CD4-positive, alpha-beta memory T cell (primary cell): ENCODE results near the gene NRN1L. TPM values are rescaled to one million over a fixed set of nuclear protein-coding genes. Genes with fewer than 3 reads are reported as not detected.

Source experiments
- CTCF ChIA-PET: fragments of 350-600 bp; sonication (Branson Sonifier 250); formaldehyde crosslinking; loops from one replicate; lab custom pipeline; 2021; ENCODE audit warnings: inconsistent platforms; ENCODE audit not compliant: partially characterized antibody; lab: Charles Lee
- POLR2A ChIA-PET: fragments of 350-600 bp; sonication (Branson Sonifier 250); formaldehyde crosslinking; loops from one replicate; lab custom pipeline; 2021; ENCODE audit not compliant: partially characterized antibody; lab: Charles Lee
- DNase-seq, 5 donors: peaks; one replicate each; pipeline versions ENCODE4 v3.0.0 to v3.0.0-alpha.2; 2020 to 2022; ENCODE audit warnings: mixed read lengths in 1 of 5
- H3K27ac ChIP-seq: one replicate; pipeline ENCODE4 v1.7.0; 2013; ENCODE audit warnings: low read depth, low read length
- H3K27me3 ChIP-seq: 2 replicates; pipeline ENCODE4 v1.7.0; 2013; ENCODE audit warnings: mild to moderate bottlenecking, low read length, moderate library complexity; ENCODE audit not compliant: insufficient read depth
- H3K36me3 ChIP-seq: 2 replicates; pipeline ENCODE4 v1.7.0; 2013; ENCODE audit warnings: mild to moderate bottlenecking, low read length, moderate library complexity; ENCODE audit not compliant: insufficient read depth
- H3K4me1 ChIP-seq: 2 replicates; pipeline ENCODE4 v1.7.0; 2013; ENCODE audit warnings: mild to moderate bottlenecking, low read length, moderate library complexity; ENCODE audit not compliant: insufficient read depth
- H3K4me3 ChIP-seq, 2 donors: one replicate each; pipeline ENCODE4 v1.7.0; 2013; ENCODE audit warnings: low read length in 2 of 2, mild to moderate bottlenecking in 1 of 2
- H3K9me3 ChIP-seq, 2 donors: one replicate each; pipeline ENCODE4 v1.7.0; 2013; ENCODE audit warnings: low read length in 2 of 2, control low read depth in 1 of 2; ENCODE audit not compliant: control insufficient read depth in 1 of 2
- H3K27ac Mint-ChIP-seq, 7 donors: one replicate each; pipeline ENCODE4 v1.8.0; 2020 to 2021; ENCODE audit warnings: mixed read lengths in 7 of 7, mild to moderate bottlenecking in 6 of 7, inconsistent platforms in 3 of 7, moderate library complexity in 3 of 7
- H3K27me3 Mint-ChIP-seq, 2 donors: one replicate each; pipeline ENCODE4 v1.8.0; 2020 to 2021; ENCODE audit warnings: mixed read lengths in 2 of 2
- H3K36me3 Mint-ChIP-seq, 2 donors: one replicate each; pipeline ENCODE4 v1.8.0; 2020 to 2021; ENCODE audit warnings: mixed read lengths in 2 of 2, inconsistent platforms in 1 of 2, mild to moderate bottlenecking in 1 of 2
- H3K4me1 Mint-ChIP-seq, 4 donors: one replicate each; pipeline ENCODE4 v1.8.0; 2020 to 2021; ENCODE audit warnings: mixed read lengths in 4 of 4, mild to moderate bottlenecking in 1 of 4
- H3K4me3 Mint-ChIP-seq, 8 donors: one replicate each; pipeline ENCODE4 v1.8.0; 2020 to 2021; ENCODE audit warnings: mixed read lengths in 8 of 8, mild to moderate bottlenecking in 7 of 8, moderate library complexity in 6 of 8, inconsistent platforms in 3 of 8
- H3K9me3 Mint-ChIP-seq, 8 donors: one replicate each; pipeline ENCODE4 v1.8.0; 2020 to 2021; ENCODE audit warnings: mixed read lengths in 8 of 8, mild to moderate bottlenecking in 5 of 8, inconsistent platforms in 3 of 8, moderate library complexity in 1 of 8
- intact Hi-C: fragments of 100-400 bp; cut with micrococcal nuclease; formaldehyde crosslinking; loops from one replicate; pipeline ENCODE4 v1.15.1; 2023
- polyA plus RNA-seq, 2 donors: library from polyadenylated mRNA; unstranded; fragments of 300-500 nt; fragmentation: Illumina TruSeq; gene quantifications; one replicate each; pipeline ENCODE4 v1.2.3, GENCODE V29; 2021
- total RNA-seq, 2 experiments: library from RNA; stranded (reverse); gene quantifications; one replicate each; pipeline ENCODE4 v1.2.3, GENCODE V29; 2021

NRN1L gene
- total and polyA plus RNA-seq, 4 experiments from 2014 or later: 0.81 to 7.0 (median 3.4) TPM

GRCh38 chr16:67872631-67873434 lies 11.9 kb upstream of the NRN1L start, which contains the start of gene EDC4:
Gene EDC4, plus strand, starts transcription at chr16:67873052. Its CDS starts 210 bp downstream, at chr16:67873262.
- no peaks in the 10 kb centered on the region for H3K27me3 Mint-ChIP-seq
- Histone ChIP-seq H3K36me3 (peaks cover 29% of the 10 kb centered on the region), H3K27me3 (no peaks in the 10 kb centered on the region), H3K4me1 (peaks cover 36% of the 10 kb centered on the region), H3K27ac (peak within 1 kb of the TSS; percentile 91), H3K9me3 (no peaks in the 10 kb centered on the region), H3K4me3 (peak within 1 kb of the TSS; percentile 88 to 90)
- intact Hi-C loops: loop anchor here (1.0 kb wide), 2 partner anchors 27 to 31 kb away; partner anchors contain the start of genes NUTF2 and THAP11
- H3K27ac Mint-ChIP-seq: peak within 1 kb of the TSS; percentile 82 to 96 (median 95)
- ChIA-PET CTCF (interaction anchor here (0.7 to 1.6 kb wide), 9 partner anchors 13 to 352 kb away, joined by 3 to 6 read pairs (median 3); no protein-coding TSS in a partner anchor), POLR2A (interaction anchor here (0.6 to 3.7 kb wide), 18 partner anchors 8 to 213 kb away, joined by 3 to 29 read pairs (median 4); partner anchors contain the start of genes ACD, CENPT, DDX28 and DUS2)
- H3K9me3 Mint-ChIP-seq: peaks cover 0 to 1% (median 0%) of the 10 kb centered on the region in 8 donors
- H3K4me3 Mint-ChIP-seq: peak within 1 kb of the TSS; percentile 82 to 95 (median 94)
- peaks cover 18 to 61% of the 10 kb centered on the region in 2 donors for H3K36me3 Mint-ChIP-seq
- peak; percentile 83 to 89 (median 85) for DNase-seq
- H3K4me1 Mint-ChIP-seq: peaks cover 25 to 43% (median 33%) of the 10 kb centered on the region in 4 donors

GRCh38 chr16:67873435-67874370 lies 11.0 kb upstream of the NRN1L start:
- no peaks in the 10 kb centered on the region for H3K27me3 Mint-ChIP-seq
- peak in 1 of 5 donors; percentile 13 for DNase-seq
- Histone ChIP-seq H3K27me3 (no peaks in the 10 kb centered on the region), H3K4me1 (peaks cover 36% of the 10 kb centered on the region), H3K9me3 (no peaks in the 10 kb centered on the region), H3K4me3 (peak overlapping the region; percentile 88 to 90), H3K27ac (peak overlapping the region; percentile 91), H3K36me3 (peaks cover 37% of the 10 kb centered on the region)
- peaks cover 19 to 65% of the 10 kb centered on the region in 2 donors for H3K36me3 Mint-ChIP-seq
- H3K9me3 Mint-ChIP-seq: peaks cover 0 to 1% (median 0%) of the 10 kb centered on the region in 8 donors
- POLR2A ChIA-PET: interaction anchor here (0.6 to 3.7 kb wide), 18 partner anchors 9 to 213 kb away, joined by 3 to 29 read pairs (median 4); partner anchors contain the start of genes ACD, CENPT, DDX28 and DUS2
- intact Hi-C loops: no loop called here
- peak overlapping the region; percentile 82 to 96 (median 95) for H3K27ac Mint-ChIP-seq
- CTCF ChIA-PET: interaction anchor here (0.7 to 2.0 kb wide), 11 partner anchors 10 to 353 kb away, joined by 3 to 7 read pairs (median 3); no protein-coding TSS in a partner anchor
- peak overlapping the region; percentile 82 to 95 (median 94) for H3K4me3 Mint-ChIP-seq
- H3K4me1 Mint-ChIP-seq: peaks cover 25 to 43% (median 33%) of the 10 kb centered on the region in 4 donors

- Mint-ChIP-seq H3K9me3 (peaks cover 0 to 1% (median 0%) of the 10 kb centered on the region in 8 donors), H3K36me3 (peaks cover 26 to 71% of the 10 kb centered on the region in 2 donors), H3K27ac (peak overlapping the region; percentile 82 to 96 (median 95)), H3K4me3 (peak overlapping the region; percentile 82 to 95 (median 94)), H3K4me1 (peaks cover 25 to 43% (median 33%) of the 10 kb centered on the region in 4 donors), H3K27me3 (no peaks in the 10 kb centered on the region)
- POLR2A ChIA-PET: interaction anchor here (1.6 to 3.7 kb wide), 4 partner anchors 9 to 61 kb away, joined by 5 to 29 read pairs (median 12); partner anchors contain the start of genes CENPT, NUTF2 and PSMB10
- peak overlapping the region in 1 of 2 donors; percentile 90 for H3K4me3 ChIP-seq
- H3K4me1 ChIP-seq: peaks cover 36% of the 10 kb centered on the region
- intact Hi-C loops: no loop called here
- peak overlapping the region; percentile 91 for H3K27ac ChIP-seq
- no peaks in the 10 kb centered on the region for H3K27me3 ChIP-seq
- CTCF ChIA-PET: interaction anchor here (1.1 to 2.0 kb wide), 4 partner anchors 9 to 202 kb away, joined by 3 to 7 read pairs (median 4); no protein-coding TSS in a partner anchor
- H3K36me3 ChIP-seq: peaks cover 44% of the 10 kb centered on the region
- no peaks in the 10 kb centered on the region for H3K9me3 ChIP-seq
- DNase-seq: no peak
Observed at GRCh38 chr16:67874372-67874771, 10.3 kb upstream of the NRN1L start.

- Mint-ChIP-seq H3K36me3 (peaks cover 33 to 81% of the 10 kb centered on the region in 2 donors), H3K4me1 (peaks cover 25 to 35% (median 31%) of the 10 kb centered on the region in 4 donors), H3K9me3 (peaks cover 0 to 4% (median 0%) of the 10 kb centered on the region in 8 donors), H3K27ac (no peak overlapping the region), H3K27me3 (no peaks in the 10 kb centered on the region), H3K4me3 (peak overlapping the region in 1 of 8 donors; percentile 44)
- Histone ChIP-seq H3K4me3 (no peak overlapping the region), H3K9me3 (no peaks in the 10 kb centered on the region), H3K4me1 (peaks cover 36% of the 10 kb centered on the region), H3K27me3 (no peaks in the 10 kb centered on the region), H3K36me3 (peaks cover 62% of the 10 kb centered on the region), H3K27ac (no peak overlapping the region)
- ChIA-PET POLR2A (interaction anchor here (1.1 kb wide), 1 partner anchor 32 kb away, joined by 3 read pairs; no protein-coding TSS in a partner anchor), CTCF (interaction anchor here (0.5 to 1.4 kb wide), 3 partner anchors 61 to 385 kb away, joined by 3 read pairs; no protein-coding TSS in a partner anchor)
- no peak for DNase-seq
- intact Hi-C loops: no loop called here
Observed at GRCh38 chr16:67877064-67877463, 7.6 kb upstream of the NRN1L start.

GRCh38 chr16:67878232-67878631 lies 6.5 kb upstream of the NRN1L start:
- Histone ChIP-seq H3K4me1 (peaks cover 30% of the 10 kb centered on the region), H3K27ac (no peak overlapping the region), H3K4me3 (no peak overlapping the region), H3K9me3 (no peaks in the 10 kb centered on the region), H3K36me3 (peaks cover 73% of the 10 kb centered on the region), H3K27me3 (no peaks in the 10 kb centered on the region)
- Mint-ChIP-seq H3K9me3 (peaks cover 0 to 4% (median 0%) of the 10 kb centered on the region in 8 donors), H3K36me3 (peaks cover 35 to 84% of the 10 kb centered on the region in 2 donors), H3K27me3 (no peaks in the 10 kb centered on the region), H3K4me3 (no peak overlapping the region), H3K4me1 (peaks cover 20 to 28% (median 25%) of the 10 kb centered on the region in 4 donors), H3K27ac (no peak overlapping the region)
- no peak for DNase-seq
- CTCF ChIA-PET: interaction anchor here (0.8 to 2.4 kb wide), 8 partner anchors 9 to 357 kb away, joined by 3 to 11 read pairs (median 4); no protein-coding TSS in a partner anchor
- intact Hi-C loops: no loop called here
- POLR2A ChIA-PET: interaction anchor here (0.9 to 1.1 kb wide), 2 partner anchors 33 to 144 kb away, joined by 3 read pairs; no protein-coding TSS in a partner anchor

- no peak overlapping the region for H3K27ac Mint-ChIP-seq
- peaks cover 26% of the 10 kb centered on the region for H3K4me1 ChIP-seq
- H3K27me3 Mint-ChIP-seq: no peaks in the 10 kb centered on the region
- DNase-seq: no peak
- ChIA-PET POLR2A (interaction anchor here (0.6 to 0.9 kb wide), 3 partner anchors 12 to 144 kb away, joined by 3 to 4 read pairs (median 3); partner anchors contain the start of gene PSKH1), CTCF (interaction anchor here (0.9 to 2.4 kb wide), 6 partner anchors 11 to 357 kb away, joined by 3 to 11 read pairs (median 4); no protein-coding TSS in a partner anchor)
- H3K36me3 ChIP-seq: peaks cover 79% of the 10 kb centered on the region
- H3K4me3 Mint-ChIP-seq: no peak overlapping the region
- intact Hi-C loops: no loop called here
- H3K9me3 Mint-ChIP-seq: peaks cover 0 to 4% (median 0%) of the 10 kb centered on the region in 8 donors
- H3K27ac ChIP-seq: no peak overlapping the region
- H3K4me3 ChIP-seq: no peak overlapping the region
- no peaks in the 10 kb centered on the region for H3K9me3 ChIP-seq
- H3K36me3 Mint-ChIP-seq: peaks cover 41 to 84% of the 10 kb centered on the region in 2 donors
- no peaks in the 10 kb centered on the region for H3K27me3 ChIP-seq
- H3K4me1 Mint-ChIP-seq: peaks cover 19 to 24% (median 21%) of the 10 kb centered on the region in 4 donors
Observed at GRCh38 chr16:67878846-67879245, 5.8 kb upstream of the NRN1L start.
